SH-SY5Y (cell line): Measurements from ENCODE around the gene TM9SF4.

Source experiments
- GATA2 ChIP-seq: IDR thresholded peaks from 2 replicates; pipeline ENCODE4 v1.6.1; 2011; ENCODE audit warnings: mild to moderate bottlenecking, low read depth, low read length
- GATA3 ChIP-seq: IDR thresholded peaks from 2 replicates; pipeline ENCODE4 v1.6.1; 2011; ENCODE audit warnings: low read depth, mild to moderate bottlenecking, low read length, moderate library complexity

The TM9SF4 gene

GRCh38 chr20:32138921-32139320 lies 29.4 kb downstream of the TM9SF4 start:
- TF ChIP-seq GATA2 = no peak
- TF ChIP-seq GATA3 = no peak

GRCh38 chr20:32139947-32140346 lies 30.4 kb downstream of the TM9SF4 start:
- no peak for TF ChIP-seq GATA3
- no peak for TF ChIP-seq GATA2

GRCh38 chr20:32140603-32141002 lies 31.1 kb downstream of the TM9SF4 start:
- TF ChIP-seq GATA3 = no peak
- no peak for TF ChIP-seq GATA2

- TF ChIP-seq GATA3 (no peak), GATA2 (no peak)
Measured at GRCh38 chr20:32141465-32141980, 32.0 kb downstream of the TM9SF4 start.

- no peak for TF ChIP-seq GATA2
- no peak for TF ChIP-seq GATA3
Measured at GRCh38 chr20:32142088-32142487, 32.6 kb downstream of the TM9SF4 start.

- TF ChIP-seq GATA3 (no peak), GATA2 (no peak)
Measured at GRCh38 chr20:32142991-32143390, 33.5 kb downstream of the TM9SF4 start.

GRCh38 chr20:32144898-32145662 lies 35.6 kb downstream of the TM9SF4 start:
- TF ChIP-seq GATA2 (no peak), GATA3 (no peak)

- TF ChIP-seq GATA2 (no peak), GATA3 (no peak)
Measured at GRCh38 chr20:32149566-32150170, 40.2 kb downstream of the TM9SF4 start.

- TF ChIP-seq GATA2 (no peak), GATA3 (no peak)
Measured at GRCh38 chr20:32150291-32150848, 40.9 kb downstream of the TM9SF4 start.

- no peak for TF ChIP-seq GATA3
- TF ChIP-seq GATA2 = no peak
Measured at GRCh38 chr20:32152421-32153155, 43.1 kb downstream of the TM9SF4 start.

- TF ChIP-seq GATA3 = no peak
- TF ChIP-seq GATA2 = no peak
Measured at GRCh38 chr20:32153156-32153665, 43.7 kb downstream of the TM9SF4 start.

- TF ChIP-seq GATA3 (no peak), GATA2 (no peak)
Measured at GRCh38 chr20:32153771-32154170, 44.3 kb downstream of the TM9SF4 start.

- no peak for TF ChIP-seq GATA2
- no peak for TF ChIP-seq GATA3
Measured at GRCh38 chr20:32155017-32155981, 45.8 kb downstream of the TM9SF4 start.

GRCh38 chr20:32157611-32158010 lies 48.1 kb downstream of the TM9SF4 start:
- no peak for TF ChIP-seq GATA3
- no peak for TF ChIP-seq GATA2
